D341Med (cell line): ENCODE data around the gene TMEM184C.

Experiments
- DNase-seq: peaks from one replicate; pipeline ENCODE4 v3.0.0; 2012; ENCODE audit warnings: low spot score

TMEM184C gene

GRCh38 chr4:147617173-147617840 is at the start of gene TMEM184C:
TMEM184C (plus strand) TSS chr4:147617397; CDS start chr4:147617957, 560 bp downstream.
- peak; percentile 97 for DNase-seq

GRCh38 chr4:147570616-147571015 is 46.6 kb upstream of the TMEM184C start:
- DNase-seq, result no peak

DNA sequence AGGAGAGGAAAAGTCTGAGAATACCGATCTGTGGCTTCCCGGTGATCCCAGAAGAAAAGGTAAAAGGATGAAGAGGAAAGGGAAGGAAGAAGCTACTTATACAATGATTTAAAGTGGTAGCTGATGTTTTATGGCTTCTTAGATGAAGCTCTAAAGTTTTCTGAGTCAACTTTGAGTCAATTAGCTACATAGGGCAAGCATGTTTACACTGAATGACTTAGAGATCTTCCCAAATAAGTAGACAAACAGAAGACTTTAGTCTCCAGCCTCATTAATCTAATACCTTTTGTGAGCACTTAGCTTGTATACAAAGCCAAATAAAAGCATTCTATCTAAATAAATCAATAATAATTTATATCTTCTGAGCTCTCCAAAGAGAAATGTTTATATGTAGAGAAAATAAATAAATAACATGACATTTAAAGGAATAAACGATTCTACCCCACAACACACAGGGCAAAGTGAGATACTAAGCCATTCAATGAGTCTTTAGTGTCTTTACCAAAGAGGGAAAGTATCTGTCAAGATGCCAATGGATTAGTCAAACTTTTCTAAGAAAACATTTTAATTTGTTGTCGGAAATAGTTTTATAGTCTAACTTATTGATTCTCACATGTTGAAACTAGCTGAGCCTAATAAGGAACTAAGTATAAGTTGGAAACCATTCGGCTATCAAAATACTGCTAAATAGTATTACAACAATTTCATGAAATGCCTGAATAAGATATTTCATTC is 46.0 kb upstream of the TMEM184C start:
- DNase-seq, result no peak

- no peak for DNase-seq
Observed at GRCh38 chr4:147576084-147576483, 41.1 kb upstream of the TMEM184C start.

- no peak for DNase-seq
Observed at GRCh38 chr4:147578051-147578476, 39.1 kb upstream of the TMEM184C start.

GRCh38 chr4:147578593-147578992 is 38.6 kb upstream of the TMEM184C start:
- no peak for DNase-seq

GRCh38 chr4:147580396-147580795 is 36.8 kb upstream of the TMEM184C start:
- no peak for DNase-seq

- no peak for DNase-seq
Observed at GRCh38 chr4:147581606-147582350, 35.4 kb upstream of the TMEM184C start.

- no peak for DNase-seq
Observed at GRCh38 chr4:147582386-147583060, 34.7 kb upstream of the TMEM184C start.

- no peak for DNase-seq
Observed at GRCh38 chr4:147583876-147584275, 33.3 kb upstream of the TMEM184C start.

- no peak for DNase-seq
Observed at GRCh38 chr4:147586032-147586431, 31.2 kb upstream of the TMEM184C start.

- DNase-seq, result no peak
Observed at GRCh38 chr4:147586637-147587036, 30.6 kb upstream of the TMEM184C start.

DNA sequence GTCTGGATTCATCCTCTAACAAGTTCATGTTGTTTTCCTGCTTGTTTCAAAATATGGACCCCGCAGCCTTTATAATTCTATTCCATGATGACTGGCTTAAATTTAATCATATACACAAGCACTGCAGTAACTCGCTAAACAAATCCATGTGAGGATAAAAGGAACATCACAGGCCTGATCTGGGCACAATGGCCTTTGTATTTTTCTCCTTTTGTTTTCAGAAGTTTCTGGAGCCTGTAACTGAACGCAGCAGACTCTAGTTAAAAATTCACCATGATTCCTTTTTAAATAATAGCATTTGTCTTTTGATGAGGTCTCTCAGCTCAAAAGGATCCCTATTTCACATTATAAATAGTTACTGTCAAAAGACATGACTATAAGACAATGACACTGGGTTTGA is 30.2 kb upstream of the TMEM184C start:
- DNase-seq, result no peak

GRCh38 chr4:147589586-147589985 is 27.6 kb upstream of the TMEM184C start:
- no peak for DNase-seq

DNA sequence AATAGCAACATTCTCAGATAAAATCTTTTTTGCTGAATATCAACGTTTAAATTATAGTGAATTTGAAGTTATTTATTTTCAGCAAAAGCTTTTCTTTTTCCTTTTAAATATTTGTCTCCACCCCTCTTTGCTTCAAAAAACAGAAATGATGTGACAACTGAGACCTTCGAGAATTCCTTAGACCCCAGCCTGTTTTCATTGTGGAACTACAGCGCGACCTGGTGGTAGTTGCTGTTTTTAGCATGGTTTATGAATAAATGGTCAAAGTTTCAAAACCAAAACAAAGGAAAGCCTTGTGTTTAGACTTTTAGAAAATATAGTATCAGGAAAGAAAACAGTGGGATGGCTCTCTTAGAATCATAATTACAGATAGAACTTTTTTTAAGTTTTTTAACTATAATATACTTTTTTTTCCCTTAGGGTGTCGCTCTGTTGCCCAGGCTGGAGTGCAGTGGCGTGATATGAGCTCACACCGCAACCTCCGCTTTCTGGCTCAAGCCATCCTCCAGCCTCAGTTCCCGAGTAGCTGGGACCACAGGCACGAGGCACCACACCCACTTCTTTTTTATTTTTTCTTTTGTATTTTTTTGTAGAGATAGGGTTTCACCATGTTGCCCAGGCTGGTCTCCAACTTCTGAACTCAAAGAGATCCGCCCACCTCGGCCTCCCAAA is 26.8 kb upstream of the TMEM184C start:
- DNase-seq, result peak; percentile 64

DNA sequence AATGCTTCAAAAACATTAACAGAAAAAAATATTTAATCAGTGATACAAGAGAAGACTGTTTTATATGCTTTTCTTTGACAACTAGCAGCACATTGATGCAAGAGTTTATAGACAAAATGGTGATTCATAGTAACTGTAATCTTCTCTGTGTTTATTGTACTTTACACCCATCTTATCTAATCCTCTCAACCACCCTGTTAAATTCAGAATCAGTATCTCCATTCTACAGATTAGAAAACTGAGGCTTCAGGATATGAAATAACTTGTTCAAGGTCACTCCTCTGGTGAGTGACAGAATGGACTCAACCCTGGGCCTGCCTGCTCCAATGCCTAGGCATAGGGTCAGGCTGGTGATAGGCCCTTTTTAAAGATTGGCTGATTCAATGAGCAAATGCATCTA is 26.1 kb upstream of the TMEM184C start:
- DNase-seq, result no peak

GRCh38 chr4:147594107-147594506 is 23.1 kb upstream of the TMEM184C start:
- DNase-seq, result no peak

GRCh38 chr4:147594578-147594977 is 22.6 kb upstream of the TMEM184C start:
- no peak for DNase-seq

DNA sequence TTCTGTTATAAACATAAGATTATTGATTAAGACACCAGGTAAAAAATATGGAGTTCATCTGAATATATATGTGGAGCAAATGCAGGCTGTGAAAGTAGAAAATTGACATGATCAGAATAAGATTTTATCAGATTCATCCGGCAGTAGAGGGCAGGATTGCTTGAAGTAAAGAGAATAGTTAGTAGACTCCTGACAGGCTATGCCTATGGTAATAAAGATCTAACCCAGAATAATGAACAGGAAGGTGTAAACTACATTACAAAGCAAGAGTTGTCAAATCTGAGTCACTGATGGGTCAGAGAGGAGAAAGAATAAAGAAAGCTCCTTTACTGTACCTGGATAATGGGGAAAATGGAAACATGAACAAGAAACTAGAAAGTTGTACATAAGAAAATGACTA is 20.8 kb upstream of the TMEM184C start:
- no peak for DNase-seq

- no peak for DNase-seq
Observed at GRCh38 chr4:147596981-147597380, 20.2 kb upstream of the TMEM184C start.

DNA sequence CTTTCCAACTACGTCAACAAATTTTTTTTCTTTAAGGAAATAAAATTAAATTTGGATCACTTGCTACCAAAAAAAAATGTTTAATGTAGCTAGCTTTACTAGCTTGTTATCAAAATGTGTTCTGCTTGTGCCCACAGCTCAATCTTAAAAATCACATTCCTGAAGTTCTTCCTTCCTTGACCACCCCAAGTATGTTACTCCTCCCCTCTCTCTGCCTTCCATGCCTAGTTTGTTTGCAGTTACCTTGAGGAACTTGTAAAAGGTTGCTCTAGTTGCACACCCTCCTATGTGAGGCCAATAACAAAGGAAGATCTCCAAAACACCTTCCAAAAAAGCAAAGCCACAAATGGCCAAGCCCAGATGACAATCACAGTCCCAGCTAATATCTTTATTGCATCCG is 19.6 kb upstream of the TMEM184C start:
- no peak for DNase-seq

DNA sequence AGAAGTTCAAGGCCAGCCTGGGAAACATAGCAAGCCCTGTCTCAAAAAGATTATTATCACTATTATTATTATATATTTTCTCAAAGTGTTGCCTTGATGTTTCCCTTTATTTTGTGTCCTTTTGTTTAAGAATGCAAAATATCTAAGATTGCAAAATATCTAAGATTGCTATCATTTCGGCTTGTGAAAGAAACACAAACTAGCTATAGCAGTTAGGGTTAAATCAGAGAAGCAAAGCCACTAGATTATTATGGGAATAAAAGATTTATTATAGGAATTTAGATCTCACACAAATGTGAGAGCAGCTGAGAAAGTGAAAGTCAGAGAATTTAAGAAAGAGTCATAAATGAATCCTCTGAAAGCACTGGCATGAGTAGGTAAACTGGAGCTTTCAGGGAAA is 18.0 kb upstream of the TMEM184C start:
- DNase-seq, result no peak
